Sigmoid colon (tissue), 7 donors: ENCODE results near the gene ROBO1. TPM values are rescaled to one million over a fixed set of nuclear protein-coding genes. Genes with fewer than 3 reads are reported as not detected.
"Not testable (repeated sequence)": the region's sequence is repeated elsewhere in the genome, so short reads cannot be mapped to it uniquely, and the experiment has no call there.

Source experiments
- DNase-seq: peaks from one replicate; pipeline ENCODE4 v3.0.0-alpha.2; 2019
- H3K27ac ChIP-seq, 4 donors: fragments of 200-600 bp; sonication (generic); one replicate each; pipeline ENCODE4 v1.5.1; 2016 to 2019; ENCODE audit warnings: mild to moderate bottlenecking in 1 of 4
- H3K27me3 ChIP-seq, 3 donors: fragments of 200-600 bp; sonication (generic); one replicate each; pipeline ENCODE4 v1.5.1; 2019; ENCODE audit warnings: mild to moderate bottlenecking in 1 of 3
- H3K36me3 ChIP-seq, 4 donors: fragments of 200-600 bp; sonication (generic); one replicate each; pipeline ENCODE4 v1.5.1; 2016 to 2019
- H3K4me1 ChIP-seq, 4 donors: fragments of 200-600 bp; sonication (generic); one replicate each; pipeline ENCODE4 v1.5.1; 2017 to 2019
- H3K4me3 ChIP-seq, 4 donors: fragments of 200-600 bp; sonication (generic); one replicate each; pipeline ENCODE4 v1.5.1; 2017 to 2019; ENCODE audit warnings: mild to moderate bottlenecking in 2 of 4, moderate library complexity in 1 of 4
- H3K9me3 ChIP-seq, 4 donors: fragments of 200-600 bp in 3 of 4; sonication (generic) in 3 of 4; one replicate each; pipeline versions ENCODE4 v1.5.1 to v1.6.1; 2013 to 2019
- EP300 ChIP-seq, 4 donors: sonication (generic); formaldehyde crosslinking; IDR thresholded peaks; one replicate each; pipeline ENCODE4 v1.6.1; 2017; ENCODE audit warnings: antibody characterized with exemption in 4 of 4
- POLR2A ChIP-seq, 2 donors: fragments of 450-650 bp; IDR thresholded peaks; one replicate each; pipeline ENCODE4 v1.6.1; 2016; ENCODE audit warnings: antibody characterized with exemption in 2 of 2, mild to moderate bottlenecking in 2 of 2, moderate library complexity in 2 of 2
- POLR2AphosphoS5 ChIP-seq, 4 donors: sonication (generic); formaldehyde crosslinking; IDR thresholded peaks; one replicate each; pipeline ENCODE4 v1.6.1; 2017; ENCODE audit warnings: antibody characterized with exemption in 4 of 4
- WGBS, 2 donors: extraction: QIAGEN DNeasy Blood & Tissue Kit; methylation state at CpG; one replicate each; pipeline ENCODE4 v1.1.7; 2013; 5-methylcytosine and 5-hydroxymethylcytosine counted together
- intact Hi-C: fragments of 100-400 bp; cut with DNase I; formaldehyde crosslinking; loops from one replicate; pipeline ENCODE4 v1.15.1; 2023
- polyA plus RNA-seq, 3 donors: library from polyadenylated mRNA; stranded (reverse); fragments of 200-250 nt; gene quantifications; one replicate each; pipeline ENCODE4 v1.2.3, GENCODE V29; 2013
- total RNA-seq, 4 donors: library from RNA; depleted of rRNA; stranded (reverse); fragments of >200 nt; gene quantifications; one replicate each; pipeline ENCODE4 v1.1.0, GENCODE V29; 2016
- TF ChIP-seq, protein P1 (sequence below), 4 experiments: fragments of 450-650 bp in 3 of 4; fragments of 200-600 bp in 1 of 4; IDR thresholded peaks; one replicate each; pipeline ENCODE4 v1.5.1; 2016 to 2019; ENCODE audit warnings: antibody characterized with exemption in 4 of 4, mild to moderate bottlenecking in 3 of 4, moderate library complexity in 2 of 4
- donor health status: healthy with polysubstance abuse.
- donor health status: Bipolar disorder and iron deficiency.
- donor health status: healthy.

ROBO1 gene
- total and polyA plus RNA-seq, 7 donors, result 0.69 to 45.7 (median 32.4) TPM

DNA sequence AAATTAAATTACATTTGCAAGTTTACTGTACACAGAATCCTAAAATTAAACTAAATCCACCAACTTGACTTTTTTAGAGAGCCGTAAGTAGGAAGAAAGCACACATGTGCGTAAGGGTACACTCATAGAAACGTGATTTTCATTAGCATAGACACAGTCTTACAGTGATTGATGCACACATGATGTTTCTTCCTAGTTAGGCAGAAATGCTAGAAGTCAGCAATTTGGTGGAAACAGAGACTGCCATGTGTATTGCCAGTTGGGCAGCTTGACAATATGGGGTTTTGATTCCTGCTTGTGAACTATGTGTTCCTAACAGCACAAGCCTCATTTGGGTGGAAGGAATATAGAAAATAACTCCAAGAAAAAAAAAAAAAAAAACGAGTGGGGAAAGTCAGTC is 878.5 kb downstream of the ROBO1 start:
- intact Hi-C loops, result no loop called here
- TF ChIP-seq POLR2A (IDR thresholded peaks at IDR 0.05) (no peak), POLR2AphosphoS5 (IDR thresholded peaks at IDR 0.05) (no peak), EP300 (IDR thresholded peaks at IDR 0.05) (no peak)
- TF ChIP-seq, protein P1, sequence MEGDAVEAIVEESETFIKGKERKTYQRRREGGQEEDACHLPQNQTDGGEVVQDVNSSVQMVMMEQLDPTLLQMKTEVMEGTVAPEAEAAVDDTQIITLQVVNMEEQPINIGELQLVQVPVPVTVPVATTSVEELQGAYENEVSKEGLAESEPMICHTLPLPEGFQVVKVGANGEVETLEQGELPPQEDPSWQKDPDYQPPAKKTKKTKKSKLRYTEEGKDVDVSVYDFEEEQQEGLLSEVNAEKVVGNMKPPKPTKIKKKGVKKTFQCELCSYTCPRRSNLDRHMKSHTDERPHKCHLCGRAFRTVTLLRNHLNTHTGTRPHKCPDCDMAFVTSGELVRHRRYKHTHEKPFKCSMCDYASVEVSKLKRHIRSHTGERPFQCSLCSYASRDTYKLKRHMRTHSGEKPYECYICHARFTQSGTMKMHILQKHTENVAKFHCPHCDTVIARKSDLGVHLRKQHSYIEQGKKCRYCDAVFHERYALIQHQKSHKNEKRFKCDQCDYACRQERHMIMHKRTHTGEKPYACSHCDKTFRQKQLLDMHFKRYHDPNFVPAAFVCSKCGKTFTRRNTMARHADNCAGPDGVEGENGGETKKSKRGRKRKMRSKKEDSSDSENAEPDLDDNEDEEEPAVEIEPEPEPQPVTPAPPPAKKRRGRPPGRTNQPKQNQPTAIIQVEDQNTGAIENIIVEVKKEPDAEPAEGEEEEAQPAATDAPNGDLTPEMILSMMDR (IDR thresholded peaks at IDR 0.05), result no peak
- no peaks in the 10 kb centered on the region for H3K9me3 ChIP-seq

DNA sequence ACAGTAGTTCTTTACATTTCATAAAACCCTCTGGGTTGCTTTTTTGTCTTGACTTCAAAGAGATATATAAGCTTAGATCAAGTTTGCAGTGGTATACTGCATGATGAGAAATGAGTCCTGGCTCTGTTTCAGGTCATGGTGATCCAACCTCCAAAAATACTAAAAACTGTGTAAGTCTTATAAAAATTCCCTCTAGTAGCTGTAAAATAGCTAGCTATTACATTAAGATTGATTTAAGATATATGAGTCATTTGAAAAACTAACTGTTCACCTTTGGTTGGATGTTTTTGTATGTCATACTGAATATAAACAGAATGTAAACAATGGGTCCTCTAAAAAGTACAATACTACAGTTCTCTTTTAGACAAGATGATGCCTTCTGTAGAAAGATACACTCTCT is 879.2 kb downstream of the ROBO1 start:
- peaks cover 0 to 26% (median 6%) of the 10 kb centered on the region in 4 donors for H3K4me1 ChIP-seq
- no peaks in the 10 kb centered on the region for H3K9me3 ChIP-seq
- DNase-seq, result no peak
- no peak overlapping the region for H3K4me3 ChIP-seq
- intact Hi-C loops, result no loop called here
- H3K36me3 ChIP-seq, result no peaks in the 10 kb centered on the region
- H3K27ac ChIP-seq, result no peak overlapping the region
- TF ChIP-seq POLR2A (IDR thresholded peaks at IDR 0.05) (no peak), POLR2AphosphoS5 (IDR thresholded peaks at IDR 0.05) (no peak), EP300 (IDR thresholded peaks at IDR 0.05) (no peak)
- TF ChIP-seq, protein P1 (IDR thresholded peaks at IDR 0.05), result no peak
- no peaks in the 10 kb centered on the region for H3K27me3 ChIP-seq

More for the DNA sequence above, 878.5 kb downstream of the ROBO1 start:
- Histone ChIP-seq H3K36me3 (no peaks in the 10 kb centered on the region), H3K27ac (no peak overlapping the region), H3K27me3 (no peaks in the 10 kb centered on the region), H3K4me1 (peaks cover 0 to 26% (median 6%) of the 10 kb centered on the region in 4 donors), H3K4me3 (no peak overlapping the region)
- no peak for DNase-seq
- WGBS, 2 donors, result 74 to 81% methylated on average over 4 of the region's 4 CpGs

DNA sequence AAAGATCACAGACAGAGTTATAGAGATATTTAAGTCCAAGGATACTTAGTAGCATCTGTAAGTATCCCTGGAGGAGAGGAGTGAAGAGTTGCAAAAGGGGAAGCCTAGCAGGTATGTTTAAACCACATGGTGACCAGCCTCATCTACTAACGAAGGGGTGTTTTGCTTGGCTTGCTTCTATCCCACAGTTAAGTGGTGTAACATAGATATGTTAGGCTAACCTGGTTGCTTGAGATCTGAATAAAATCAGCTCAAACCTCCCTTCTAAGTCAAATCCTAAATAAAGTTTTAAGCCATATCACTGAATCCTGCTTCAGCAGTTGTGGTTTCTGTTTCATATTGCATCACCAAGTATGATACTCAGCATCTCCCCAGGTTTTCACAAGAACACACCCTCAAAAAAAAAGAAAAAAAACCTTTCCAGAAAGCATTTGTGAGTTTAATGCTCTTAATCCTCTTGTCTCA is 880.2 kb downstream of the ROBO1 start:
- no peak overlapping the region for H3K27ac ChIP-seq
- DNase-seq, result no peak
- no peaks in the 10 kb centered on the region for H3K27me3 ChIP-seq
- H3K36me3 ChIP-seq, result no peaks in the 10 kb centered on the region
- WGBS, 2 donors, result 56 to 61% methylated on average over 1 of the region's 1 CpG
- peaks cover 0 to 26% (median 6%) of the 10 kb centered on the region in 4 donors for H3K4me1 ChIP-seq
- intact Hi-C loops, result no loop called here
- H3K4me3 ChIP-seq, result no peak overlapping the region
- no peaks in the 10 kb centered on the region for H3K9me3 ChIP-seq
- no peak for TF ChIP-seq POLR2A (IDR thresholded peaks at IDR 0.05)
- TF ChIP-seq, protein P1 (IDR thresholded peaks at IDR 0.05), result no peak

DNA sequence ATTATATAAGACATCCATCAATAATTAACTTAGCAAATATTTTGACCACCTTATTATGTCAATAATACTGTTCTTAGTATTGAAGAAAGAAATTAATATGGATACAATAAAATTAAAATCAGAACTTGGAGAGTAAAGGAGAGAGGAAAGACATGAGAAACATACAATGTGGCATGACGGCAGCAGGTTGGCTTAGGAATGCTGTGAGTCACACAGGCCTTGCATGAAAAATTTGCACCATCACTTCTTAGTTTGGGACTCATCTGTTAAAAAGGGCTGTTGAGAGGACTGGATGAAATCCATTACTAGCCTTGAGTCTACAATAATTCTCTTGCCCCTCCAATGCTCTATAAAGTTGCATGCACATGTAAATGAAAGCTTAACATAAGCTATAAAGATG is 880.8 kb downstream of the ROBO1 start:
- H3K4me1 ChIP-seq, result peaks cover 0 to 26% (median 6%) of the 10 kb centered on the region in 4 donors
- intact Hi-C loops, result no loop called here
- no peak for DNase-seq
- H3K4me3 ChIP-seq, result no peak overlapping the region
- H3K27ac ChIP-seq, result no peak overlapping the region
- H3K27me3 ChIP-seq, result no peaks in the 10 kb centered on the region
- H3K36me3 ChIP-seq, result no peaks in the 10 kb centered on the region
- no peaks in the 10 kb centered on the region for H3K9me3 ChIP-seq
- 85 to 88% methylated on average over 1 of the region's 1 CpG for WGBS, 2 donors
- TF ChIP-seq, protein P1 (IDR thresholded peaks at IDR 0.05), result no peak
- no peak for TF ChIP-seq POLR2A (IDR thresholded peaks at IDR 0.05)
- TF ChIP-seq EP300 (IDR thresholded peaks at IDR 0.05), result no peak
- TF ChIP-seq POLR2AphosphoS5 (IDR thresholded peaks at IDR 0.05), result no peak

DNA sequence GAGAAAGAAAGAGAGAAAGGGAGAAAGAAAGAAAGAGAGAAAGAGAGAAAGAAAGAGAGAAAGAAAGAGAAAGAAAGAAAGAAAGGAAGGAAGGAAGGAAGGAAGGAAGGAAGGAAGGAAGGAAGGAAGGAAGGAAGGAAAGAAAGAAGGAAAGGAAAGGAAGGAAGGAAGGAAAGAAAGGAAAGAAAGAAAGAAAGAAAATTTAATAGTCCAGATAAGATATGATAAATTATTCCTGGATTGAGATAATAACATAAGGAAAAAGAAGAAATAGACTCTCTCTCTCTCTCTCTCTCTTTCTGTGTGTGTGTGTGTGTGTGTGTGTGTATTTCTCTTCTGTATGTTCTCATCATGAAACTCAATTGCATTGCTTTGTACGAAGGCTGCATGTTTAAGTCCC is 883.2 kb downstream of the ROBO1 start:
- DNase-seq, intact Hi-C loops, H3K9me3 ChIP-seq, H3K36me3 ChIP-seq, H3K27ac ChIP-seq, H3K4me3 ChIP-seq, H3K27me3 ChIP-seq: not testable (repeated sequence)
- 74 to 89% methylated on average over 1 of the region's 1 CpG for WGBS, 2 donors
- peaks cover 0 to 48% (median 21%) of the 10 kb centered on the region in 4 donors for H3K4me1 ChIP-seq
